HG03066 (cell line): ENCODE data around the gene CEBPB.
"Not testable (repeated sequence)": the region's sequence is repeated elsewhere in the genome, so short reads cannot be mapped to it uniquely, and the experiment has no call there.

Experiments
- ATAC-seq: cut with Tn5 transposase; IDR thresholded peaks from one replicate; pipeline ENCODE4 v1.9.1; 2021; ENCODE audit warnings: low read depth; ENCODE audit not compliant: unreplicated experiment

CEBPB gene

DNA sequence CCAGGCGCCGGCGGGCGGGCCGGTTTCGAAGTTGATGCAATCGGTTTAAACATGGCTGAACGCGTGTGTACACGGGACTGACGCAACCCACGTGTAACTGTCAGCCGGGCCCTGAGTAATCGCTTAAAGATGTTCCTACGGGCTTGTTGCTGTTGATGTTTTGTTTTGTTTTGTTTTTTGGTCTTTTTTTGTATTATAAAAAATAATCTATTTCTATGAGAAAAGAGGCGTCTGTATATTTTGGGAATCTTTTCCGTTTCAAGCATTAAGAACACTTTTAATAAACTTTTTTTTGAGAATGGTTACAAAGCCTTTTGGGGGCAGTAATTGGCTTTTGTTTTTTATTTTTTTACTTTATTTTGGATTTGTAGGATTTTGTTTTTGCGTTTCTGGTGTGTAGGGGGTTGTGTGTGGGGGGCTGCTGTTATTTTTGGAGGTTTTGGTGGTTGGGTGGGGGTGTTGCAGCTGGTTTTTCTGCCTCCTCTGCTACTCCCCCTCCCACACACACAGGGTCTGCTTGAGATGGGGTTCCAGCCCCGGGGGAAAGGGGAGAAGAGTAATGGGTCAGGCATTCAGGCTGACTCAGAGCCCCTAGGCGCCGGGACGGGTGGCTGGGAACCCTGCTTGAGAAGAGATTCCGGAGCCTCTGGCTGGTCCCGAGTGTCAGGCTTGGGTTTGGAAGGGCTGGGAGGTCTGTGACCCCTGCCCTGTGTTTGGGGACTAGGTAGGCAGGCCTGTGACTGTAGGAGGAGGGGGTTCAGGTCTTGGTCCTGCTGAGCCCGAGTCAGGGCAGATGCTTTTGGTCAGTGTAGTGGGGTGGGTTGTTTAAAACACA is 2.0 kb downstream of the CEBPB start:
- ATAC-seq: no peak

DNA sequence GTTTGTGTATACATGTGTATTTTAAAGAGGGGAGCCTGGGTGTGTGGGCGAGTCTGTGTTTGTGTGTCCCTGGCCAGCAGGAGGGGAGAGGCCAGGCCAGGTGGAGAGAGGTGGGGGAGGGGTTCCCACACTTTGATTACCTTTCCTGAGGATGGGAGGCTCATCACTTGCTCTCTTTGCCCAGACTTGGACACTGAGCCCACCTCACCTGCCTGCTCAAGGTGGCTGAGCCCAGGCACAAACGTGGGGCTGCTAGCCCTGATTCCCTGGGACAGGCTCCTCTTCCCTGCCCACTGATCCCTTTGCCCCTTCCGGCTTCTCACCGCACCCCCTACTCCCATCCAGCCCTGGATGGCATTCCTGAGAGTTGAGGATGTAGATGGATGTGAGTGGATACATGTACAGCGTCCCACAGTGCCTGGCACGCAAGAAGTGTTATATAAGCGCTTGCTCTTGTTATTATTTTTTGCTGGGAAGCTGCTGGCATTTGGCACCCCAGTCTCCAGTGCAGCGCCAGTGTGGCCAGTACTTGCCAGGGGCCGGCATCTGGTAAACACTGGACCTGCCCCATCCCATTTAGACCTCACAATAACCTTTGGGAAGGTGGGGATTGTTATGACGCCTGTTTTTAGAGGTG is 2.7 kb downstream of the CEBPB start:
- no peak for ATAC-seq

DNA sequence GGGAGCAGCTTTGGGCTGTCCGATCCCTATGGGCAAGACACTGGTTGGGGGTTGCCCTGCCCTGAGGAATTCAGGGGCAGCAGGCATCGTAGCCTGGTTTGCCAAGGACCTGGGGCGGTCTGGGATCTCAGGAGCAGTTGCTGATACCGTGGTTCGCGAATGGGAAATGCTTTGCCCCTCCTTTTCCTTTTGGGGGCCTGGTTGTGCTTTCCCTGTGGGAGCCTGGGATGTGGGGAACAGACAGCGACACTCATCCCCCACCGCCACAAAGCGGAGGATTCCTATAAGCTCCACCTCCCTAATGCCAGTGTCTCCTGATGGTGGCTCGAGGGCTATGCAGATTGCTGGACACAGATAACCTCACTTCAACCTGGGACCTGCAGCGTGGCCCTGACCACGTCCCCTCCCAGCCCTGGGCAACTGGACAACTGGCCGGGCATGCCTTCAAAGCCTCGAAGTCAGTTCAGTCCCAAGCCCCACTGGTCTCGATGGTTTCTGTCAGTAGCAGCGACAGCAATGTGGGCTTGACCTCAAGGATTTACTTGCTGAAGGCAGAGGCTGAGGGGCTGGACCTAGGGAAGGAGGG is 3.3 kb downstream of the CEBPB start:
- no peak for ATAC-seq

DNA sequence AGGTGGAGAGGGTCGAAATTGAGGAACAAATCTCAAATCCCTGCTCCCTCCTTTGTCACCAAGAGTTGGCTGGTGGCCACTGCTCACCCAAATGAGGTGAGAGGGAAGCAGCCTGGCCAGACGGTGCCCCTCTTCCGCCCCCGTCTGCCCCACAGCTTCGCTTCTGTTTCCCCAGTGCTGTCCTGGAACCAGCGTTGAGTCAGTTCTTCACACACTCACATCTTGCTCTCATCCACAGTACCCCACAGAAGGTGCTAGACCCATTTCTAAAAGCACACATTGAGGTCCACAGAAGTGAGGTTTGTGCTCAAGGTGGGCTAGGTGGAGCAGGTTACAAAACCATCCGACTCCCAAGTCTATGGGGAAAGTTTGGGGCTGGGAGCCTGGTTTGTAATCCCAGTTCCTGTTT is 3.8 kb downstream of the CEBPB start:
- ATAC-seq: no peak

DNA sequence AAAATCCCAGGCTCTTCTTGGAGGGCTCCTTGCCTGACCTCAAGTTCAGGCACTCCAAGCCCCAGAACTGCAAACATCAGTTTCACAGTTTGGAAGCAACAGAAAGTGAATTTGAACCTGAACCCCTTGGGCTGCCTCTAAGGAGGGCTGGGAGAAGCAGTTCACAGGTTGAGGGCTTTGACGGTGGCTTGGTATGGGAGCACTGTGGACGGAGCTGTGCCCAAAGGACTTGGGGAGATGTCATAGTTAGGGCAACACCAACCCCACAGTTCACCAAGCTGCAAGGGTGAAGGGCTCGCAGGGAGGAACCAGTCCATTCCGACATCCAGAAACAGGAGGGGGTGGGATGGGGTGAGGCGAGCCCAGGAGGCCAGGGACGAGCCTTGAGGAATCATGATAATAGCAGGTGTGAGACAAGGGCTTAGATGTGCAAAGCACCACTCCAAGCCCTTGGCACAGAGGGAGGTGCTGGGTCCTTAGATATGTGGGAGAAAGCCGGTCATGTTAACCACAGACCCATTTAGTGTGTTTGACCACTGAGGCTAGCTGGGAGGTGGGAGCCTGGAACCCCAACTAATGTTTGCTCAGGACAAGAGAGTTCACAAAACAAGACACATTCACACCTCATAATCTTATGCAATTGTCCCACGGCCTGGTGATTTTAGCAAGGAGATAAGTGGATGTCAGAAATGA is 4.3 kb downstream of the CEBPB start:
- no peak for ATAC-seq

DNA sequence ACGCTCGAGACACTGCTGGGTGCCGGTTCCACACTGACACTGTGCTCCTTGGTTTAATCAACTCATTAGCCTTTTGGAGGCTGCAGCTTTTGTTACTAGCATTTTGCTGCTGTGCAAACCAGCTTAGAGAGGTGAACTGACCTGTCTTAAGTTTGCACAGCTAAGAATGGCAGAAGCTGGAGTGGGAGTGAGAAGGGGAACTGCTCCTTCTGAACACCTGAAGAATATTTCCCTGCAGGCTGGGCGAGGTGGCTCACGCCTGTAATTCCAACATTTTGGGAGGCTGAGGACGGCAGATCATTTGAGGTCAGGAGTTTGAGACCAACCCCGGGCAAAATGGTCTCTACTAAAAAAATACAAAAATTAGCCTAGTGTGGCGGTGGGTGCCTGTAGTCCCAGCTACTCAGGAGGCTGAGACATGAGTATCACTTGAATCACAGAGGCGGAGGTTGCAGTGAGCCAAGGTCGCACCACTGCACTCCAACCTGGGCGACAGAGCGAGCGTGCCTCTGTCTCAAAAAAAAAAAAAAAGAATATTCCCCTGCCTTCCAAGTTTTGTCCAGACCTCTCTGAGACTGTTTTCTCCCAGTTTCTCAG is 5.0 kb downstream of the CEBPB start:
- no peak for ATAC-seq

DNA sequence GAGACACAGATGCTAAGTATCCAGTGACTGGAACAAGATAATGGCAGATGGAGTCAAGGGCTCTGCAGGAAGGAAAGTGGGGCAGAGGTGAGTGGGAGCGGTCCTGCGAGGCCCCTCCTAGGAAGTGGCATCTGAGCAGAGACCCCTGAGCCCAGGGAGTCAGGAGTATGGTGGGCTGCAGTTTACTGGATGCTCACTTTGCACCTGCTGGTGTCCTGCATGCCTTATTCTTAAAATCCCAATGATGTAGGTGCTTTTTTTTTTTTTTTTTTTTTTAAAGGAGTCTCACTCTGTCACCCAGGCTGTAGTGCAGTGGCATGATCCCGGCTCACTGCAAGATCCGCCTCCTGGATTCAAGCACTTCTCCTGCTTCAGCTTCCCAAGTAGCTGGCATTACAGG is 5.6 kb downstream of the CEBPB start:
- no peak for ATAC-seq

DNA sequence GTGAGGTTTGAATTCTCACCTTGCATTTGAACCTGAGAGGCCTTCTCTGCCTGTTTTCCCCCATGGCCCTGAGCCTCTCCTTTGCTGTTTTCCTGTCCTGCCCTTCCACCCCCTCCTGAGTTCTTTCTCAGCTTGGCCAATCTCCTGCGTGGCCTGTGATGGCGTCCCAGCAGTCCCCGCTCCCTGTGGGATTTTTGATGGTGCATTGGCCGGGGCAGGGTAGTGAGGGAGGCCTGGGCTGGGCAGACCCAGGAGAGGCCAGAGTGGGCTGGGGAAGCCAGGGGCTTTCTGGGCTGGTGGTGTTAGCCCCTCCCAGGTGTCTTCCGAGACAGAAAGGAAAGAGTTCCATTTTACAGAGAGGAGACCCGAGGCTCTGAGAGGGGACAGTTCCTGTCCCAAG is 6.3 kb downstream of the CEBPB start:
- ATAC-seq: no peak

DNA sequence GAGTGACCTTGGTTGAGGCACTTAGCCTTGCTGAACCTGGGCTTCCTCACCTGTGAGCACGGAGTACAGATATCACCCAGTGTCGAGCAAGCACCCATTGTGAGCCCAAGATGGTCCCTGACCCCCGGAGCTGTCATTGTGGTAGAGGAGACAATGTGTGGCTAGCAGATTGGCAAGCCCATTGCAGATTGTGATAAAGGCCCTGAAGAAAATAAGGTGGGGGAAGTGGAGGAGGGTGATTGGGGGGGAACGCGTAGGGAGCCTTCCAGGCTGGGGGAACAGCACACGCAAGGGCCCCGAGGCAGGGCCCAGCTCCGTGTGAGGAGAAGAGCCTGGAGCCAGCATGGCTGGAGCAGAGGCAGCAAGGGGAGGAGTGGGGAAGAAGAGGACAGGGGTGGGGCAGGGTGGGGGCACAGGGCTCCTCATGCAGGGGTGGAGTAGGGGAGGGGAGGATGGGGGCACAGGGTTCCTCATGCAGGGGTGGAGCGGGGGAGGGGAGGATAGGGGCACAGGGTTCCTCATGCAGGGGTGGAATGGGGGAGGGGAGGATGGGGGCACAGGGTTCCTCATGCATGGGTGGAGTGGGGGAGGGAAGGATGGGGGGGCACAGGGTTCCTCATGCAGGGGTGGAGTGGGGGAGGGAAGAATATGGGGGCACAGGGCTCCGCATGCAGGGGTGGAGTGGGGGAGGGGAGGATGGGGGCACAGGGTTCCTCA is 7.0 kb downstream of the CEBPB start:
- no peak for ATAC-seq

DNA sequence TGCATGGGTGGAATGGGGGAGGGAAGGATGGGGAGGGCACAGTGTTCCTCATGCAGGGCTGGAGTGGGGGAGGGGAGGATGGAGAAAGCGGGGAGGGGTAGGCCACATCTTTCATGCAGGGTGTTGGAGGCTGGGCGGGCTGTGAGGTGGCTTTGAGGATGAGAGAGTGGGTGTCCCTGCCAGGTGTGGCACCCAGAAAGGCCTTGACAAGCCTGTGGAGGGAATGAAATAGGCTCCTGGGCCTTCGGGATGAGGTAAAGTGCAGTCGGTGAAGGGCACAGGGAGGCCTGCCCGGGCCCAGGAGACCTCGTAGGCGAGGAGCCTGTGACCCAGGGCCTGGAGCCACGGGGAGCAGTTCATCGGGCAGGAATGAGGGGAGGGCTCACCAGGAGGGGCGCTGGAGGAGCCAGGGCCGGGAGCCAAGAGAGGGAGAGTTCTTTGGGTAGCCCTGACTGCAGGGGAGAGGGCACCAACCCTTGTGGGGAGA is 7.6 kb downstream of the CEBPB start:
- no peak for ATAC-seq

DNA sequence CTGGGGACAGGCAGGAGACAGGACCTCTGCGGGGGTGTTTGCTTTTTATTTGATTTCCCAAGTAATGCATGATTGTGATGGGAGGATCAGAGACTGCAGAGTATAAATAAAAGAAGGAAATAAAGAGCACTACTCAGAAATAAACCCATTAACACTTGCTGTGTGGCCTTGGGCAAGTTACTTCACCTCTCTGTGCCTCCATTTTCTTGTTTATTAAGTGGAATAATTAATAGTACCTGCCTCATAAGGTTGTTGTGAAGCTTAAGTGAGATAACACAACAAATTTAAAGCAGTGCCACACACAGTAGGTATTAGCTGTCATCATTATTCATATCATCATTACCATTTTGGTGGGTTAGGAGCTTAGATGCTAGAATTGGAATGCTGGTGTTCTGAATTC is 8.1 kb downstream of the CEBPB start:
- ATAC-seq: no peak

DNA sequence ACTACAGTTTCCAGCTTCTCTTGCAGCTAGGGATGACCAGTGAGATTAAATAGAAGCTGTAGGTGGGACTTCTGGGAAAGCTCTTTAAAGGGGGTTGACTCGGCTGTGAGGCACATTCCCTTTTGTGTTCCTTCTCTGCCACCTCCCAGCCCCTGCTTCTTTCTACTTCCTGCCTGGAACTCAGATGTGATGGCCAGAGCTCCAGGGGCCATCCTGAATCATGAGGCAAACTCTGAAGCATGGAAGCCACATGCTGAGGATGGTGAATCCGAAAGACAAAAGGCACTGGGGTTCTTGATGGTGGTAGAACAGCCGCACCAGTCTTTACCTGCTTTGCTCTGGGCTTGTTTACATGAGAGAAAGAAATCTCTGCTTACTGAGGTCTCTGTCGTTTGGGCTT is 9.1 kb downstream of the CEBPB start:
- ATAC-seq: no peak

DNA sequence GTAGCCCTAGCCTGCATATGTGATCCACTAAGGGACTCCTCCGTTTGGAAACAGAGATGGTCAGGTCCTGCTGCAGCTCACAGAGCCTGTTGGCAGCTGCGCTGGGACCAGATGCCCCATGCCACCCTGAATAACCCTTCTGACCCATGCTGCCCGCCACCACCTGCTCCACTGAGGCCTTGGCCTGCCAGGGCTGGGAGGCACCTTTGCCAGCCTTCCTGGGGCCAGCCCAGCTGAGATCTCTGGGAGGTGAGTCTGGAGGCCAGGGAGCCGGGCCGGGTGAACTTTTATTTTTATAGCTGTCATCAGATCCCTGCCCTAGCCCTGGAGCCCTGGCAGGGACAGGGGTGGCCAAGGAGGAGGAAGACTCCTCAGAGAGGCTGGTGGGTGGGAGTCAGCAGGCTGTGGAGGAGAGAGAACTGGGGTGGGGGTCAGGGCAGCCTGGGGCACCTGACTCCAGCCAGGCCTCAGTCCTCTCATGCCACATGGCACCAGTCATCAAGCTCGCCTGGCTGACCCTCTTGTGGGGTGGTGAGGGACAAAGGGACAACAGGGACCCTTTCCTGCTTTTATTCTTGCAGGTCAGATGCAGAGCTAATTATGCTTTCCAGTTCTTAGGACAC is 10.0 kb downstream of the CEBPB start:
- ATAC-seq: no peak

DNA sequence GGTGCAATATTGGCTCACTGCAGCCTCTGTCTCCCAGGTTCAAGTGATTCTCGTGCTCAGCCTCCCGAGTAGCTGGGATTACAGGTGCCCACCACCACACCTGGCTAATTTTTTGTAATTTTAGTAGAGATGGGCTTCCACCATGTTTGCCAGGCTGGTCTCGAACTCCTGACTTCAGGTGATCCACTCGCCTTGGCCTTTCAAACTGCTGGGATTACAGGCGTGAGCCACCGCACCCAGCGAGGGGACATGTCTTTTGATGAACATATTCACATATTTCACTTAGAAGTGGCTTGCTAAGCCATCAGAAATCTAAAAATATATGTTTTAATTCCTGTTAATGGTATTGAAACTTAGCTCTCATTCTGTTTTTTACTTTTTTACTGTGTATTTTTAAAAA is 11.1 kb downstream of the CEBPB start:
- not testable (repeated sequence) for ATAC-seq

DNA sequence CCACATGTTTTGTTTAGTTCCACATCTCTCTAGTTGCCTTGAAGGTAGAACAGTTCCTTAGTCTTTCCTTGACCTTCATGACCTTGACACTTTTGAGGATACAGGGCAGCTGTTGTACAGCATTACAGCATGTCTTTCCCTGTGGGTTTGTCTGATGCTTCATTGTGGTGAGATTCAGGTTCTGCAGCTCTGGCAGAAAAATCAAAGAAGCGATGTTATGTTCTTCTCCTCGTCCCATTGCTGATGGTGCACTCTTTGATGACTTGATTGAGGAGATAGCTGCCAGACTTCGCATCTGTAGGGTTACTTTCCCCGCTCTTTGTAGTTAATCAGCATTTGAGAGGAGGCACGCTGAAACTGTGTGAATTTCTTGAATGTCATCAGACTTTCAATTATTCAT is 12.0 kb downstream of the CEBPB start:
- ATAC-seq: no peak

DNA sequence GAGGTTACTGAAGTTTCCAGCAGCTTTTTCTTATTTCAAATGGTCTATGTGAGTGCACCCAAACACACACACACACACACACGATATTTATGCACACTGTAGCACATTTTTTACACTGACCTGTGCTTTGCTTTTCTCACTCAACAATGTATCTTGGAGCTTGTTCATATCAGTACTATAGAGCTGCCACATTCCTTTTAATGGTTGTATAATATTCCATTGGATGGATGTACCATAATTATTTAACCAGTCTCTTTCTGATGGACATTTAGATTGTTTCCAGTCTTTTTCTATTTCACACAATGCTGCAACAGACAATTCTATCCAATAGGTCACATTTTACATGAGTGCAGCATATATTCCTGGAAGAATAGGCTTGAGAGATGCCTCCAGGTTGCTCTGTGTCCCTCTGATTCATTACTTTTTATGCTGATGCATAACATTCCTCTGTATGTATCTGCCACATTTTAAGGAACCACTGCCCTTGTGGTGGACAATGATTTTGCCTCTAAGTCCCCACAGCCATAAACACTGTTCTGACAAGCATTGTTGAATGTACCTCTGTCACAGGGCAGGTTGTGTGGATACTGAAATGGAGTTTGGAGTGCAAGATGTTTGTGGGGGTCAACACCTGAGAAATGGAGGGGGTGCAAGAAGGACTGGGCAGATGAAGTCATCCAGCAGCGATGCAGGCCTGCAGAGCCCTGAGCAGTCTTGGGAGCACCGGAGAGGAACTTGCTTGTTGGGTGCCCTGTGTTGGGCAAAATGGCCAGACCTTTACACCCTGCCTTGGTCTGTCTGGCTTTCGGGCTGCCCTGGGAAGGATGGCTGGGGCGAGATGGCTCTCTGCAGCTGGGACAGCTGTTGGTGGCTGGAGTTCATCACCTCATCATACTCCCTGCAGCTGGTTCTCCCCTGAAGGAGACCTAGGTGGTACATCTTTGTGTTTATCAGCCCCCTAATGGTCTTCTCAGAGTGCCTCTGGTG is 13.6 kb downstream of the CEBPB start:
- ATAC-seq: no peak

DNA sequence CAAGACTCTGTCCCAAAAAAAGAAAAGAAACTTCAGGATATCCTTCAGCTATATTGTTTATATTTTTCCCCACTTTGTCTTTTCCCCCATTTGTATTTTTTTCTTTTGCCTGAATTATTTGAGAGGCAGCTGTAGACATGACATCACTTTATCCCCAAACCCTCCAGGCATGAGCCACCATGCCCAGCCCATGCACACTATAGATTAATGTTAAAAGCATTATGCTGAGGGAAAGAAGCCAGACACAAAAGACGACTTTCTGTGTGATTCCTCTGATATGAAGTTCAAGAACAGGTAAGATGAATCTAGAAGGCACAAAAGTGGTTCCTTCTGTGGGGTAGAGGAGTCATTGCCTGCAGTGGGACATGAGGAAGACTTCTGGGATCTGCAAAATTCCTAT is 16.4 kb downstream of the CEBPB start:
- ATAC-seq: no peak

DNA sequence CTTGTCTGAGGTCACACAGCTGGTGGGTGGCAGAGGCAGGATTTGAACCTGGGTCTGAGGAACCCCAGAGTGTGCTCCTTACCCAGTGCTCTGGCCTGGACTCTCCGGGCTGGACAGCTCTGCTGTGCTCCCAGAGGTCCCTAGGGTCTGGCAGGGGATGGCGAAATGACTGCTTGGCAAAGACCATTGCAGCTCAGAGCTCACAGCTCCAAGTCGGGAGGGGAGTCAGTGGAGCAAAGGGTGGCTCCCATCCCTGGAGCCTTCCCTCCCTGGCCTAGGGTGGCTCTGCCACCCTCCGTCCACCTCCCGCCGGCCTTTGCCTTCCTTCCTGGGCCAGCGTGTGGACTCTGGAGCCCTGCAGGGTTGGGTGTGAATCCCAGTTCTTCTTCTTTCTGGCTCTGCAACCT is 17.5 kb downstream of the CEBPB start:
- no peak for ATAC-seq

DNA sequence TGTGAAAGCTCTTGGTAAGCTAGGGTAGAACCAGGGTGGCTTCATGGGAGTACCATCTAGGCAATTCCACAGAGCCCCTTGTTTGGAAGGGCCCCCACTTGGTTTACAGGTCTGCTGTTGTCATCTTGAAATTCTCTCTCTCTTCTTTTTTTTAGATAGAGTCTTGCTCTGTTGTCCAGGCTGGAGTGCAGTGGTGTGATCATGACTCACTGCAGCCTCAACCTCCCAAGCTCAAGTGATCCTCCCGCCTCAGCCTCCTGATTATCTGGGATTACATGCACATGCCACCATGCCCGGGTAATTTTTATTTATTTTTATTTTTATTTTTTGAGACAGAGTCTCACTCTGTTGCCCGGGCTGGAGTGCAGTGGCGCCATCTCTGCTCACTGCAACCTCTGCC is 18.2 kb downstream of the CEBPB start:
- not testable (repeated sequence) for ATAC-seq
